Stimulated activated CD8-positive, alpha-beta memory T cell treated with anti-CD3 and anti-CD28 coated beads, Interleukin-12 subunit alpha, Interleukin-12 subunit beta, amount 100 ng/mL, for 24 hours (primary cell): ENCODE measurements around the gene LRRC49.
"Not testable (repeated sequence)": the region's sequence is repeated elsewhere in the genome, so short reads cannot be mapped to it uniquely, and the experiment has no call there.

Source experiments
- DNase-seq: peaks from one replicate; pipeline ENCODE4 v3.0.0-alpha.2; 2020; ENCODE audit errors: extremely low read depth

LRRC49 gene

DNA sequence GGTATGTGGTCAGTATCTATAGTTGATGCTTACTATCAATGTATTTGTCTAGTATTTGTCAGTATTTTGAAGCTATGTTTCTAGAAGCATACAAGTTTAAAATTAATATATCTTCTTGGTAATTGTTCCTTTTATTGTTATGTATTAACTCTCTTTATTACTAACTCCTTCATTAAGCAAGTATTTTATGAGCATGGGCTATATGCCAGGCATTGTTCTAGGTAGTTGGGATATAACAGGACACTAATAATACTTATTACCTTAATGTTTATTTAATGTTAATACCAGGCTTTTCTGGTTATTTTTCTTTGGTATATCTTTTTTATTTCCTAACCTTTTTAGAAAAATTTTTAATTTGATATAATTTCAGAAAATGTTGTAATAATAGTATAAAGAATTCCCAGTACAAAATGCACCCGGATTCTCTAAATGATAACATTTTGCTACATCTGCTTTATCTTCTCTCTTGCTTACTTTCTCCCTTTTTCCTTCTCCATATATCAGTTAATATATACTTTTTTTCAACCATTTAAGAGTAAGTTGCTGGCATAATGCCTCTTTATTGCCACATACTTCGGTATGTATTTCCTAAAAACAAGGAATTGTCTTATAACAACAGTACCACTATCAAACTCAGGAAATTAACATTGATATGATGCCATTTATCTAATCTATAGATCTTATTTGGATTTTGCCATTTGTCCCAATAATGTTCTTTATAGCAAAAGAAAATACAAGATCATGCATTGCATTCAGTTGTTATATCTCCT is 30.9 kb downstream of the LRRC49 start:
- no peak for DNase-seq

DNA sequence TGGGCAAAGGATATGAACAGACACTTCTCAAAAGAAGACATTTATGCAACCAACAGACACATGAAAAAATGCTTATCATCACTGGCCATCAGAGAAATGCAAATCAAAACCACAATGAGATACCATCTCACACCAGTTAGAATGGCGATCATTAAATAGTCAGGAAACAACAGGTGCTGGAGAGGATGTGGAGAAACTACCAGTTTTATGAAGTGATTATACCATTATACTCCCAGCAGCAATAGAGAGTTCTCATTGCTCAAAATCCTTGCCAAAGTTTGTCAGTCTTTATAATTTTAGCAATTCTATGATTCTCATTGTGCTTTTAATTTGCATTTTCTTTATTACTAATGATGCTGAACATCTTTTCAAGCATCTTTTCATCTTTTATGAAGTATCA is 34.3 kb downstream of the LRRC49 start:
- DNase-seq = not testable (repeated sequence)

GRCh38 chr15:70931821-70932220 is 39.2 kb downstream of the LRRC49 start:
- no peak for DNase-seq

DNA sequence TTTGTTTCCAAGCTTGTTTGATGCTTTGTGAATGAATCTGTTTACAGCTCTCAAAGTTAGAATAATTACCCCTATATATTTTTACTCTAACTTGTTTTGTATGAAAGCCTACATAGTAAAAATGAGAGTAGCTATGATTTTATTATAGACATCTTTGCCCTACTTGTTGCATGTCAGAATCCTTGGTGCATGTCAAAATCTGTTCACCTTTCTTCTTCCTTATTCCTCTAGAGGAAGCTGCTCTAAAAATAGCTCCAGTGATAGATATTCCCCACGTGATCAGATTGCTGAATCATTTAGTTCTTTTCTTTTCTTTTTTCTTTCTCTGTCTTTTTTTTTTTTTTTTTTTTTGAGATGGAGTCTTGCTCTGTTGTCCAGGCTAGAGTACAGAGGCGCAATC is 39.8 kb downstream of the LRRC49 start:
- no peak for DNase-seq

- no peak for DNase-seq
Measured at GRCh38 chr15:70933411-70933810, 40.8 kb downstream of the LRRC49 start.

GRCh38 chr15:70935631-70936030 is 43.0 kb downstream of the LRRC49 start:
- DNase-seq = no peak

- DNase-seq = no peak
Measured at GRCh38 chr15:70936326-70936725, 43.7 kb downstream of the LRRC49 start.

- not testable (repeated sequence) for DNase-seq
Measured at GRCh38 chr15:70943285-70943684, 50.7 kb downstream of the LRRC49 start.

DNA sequence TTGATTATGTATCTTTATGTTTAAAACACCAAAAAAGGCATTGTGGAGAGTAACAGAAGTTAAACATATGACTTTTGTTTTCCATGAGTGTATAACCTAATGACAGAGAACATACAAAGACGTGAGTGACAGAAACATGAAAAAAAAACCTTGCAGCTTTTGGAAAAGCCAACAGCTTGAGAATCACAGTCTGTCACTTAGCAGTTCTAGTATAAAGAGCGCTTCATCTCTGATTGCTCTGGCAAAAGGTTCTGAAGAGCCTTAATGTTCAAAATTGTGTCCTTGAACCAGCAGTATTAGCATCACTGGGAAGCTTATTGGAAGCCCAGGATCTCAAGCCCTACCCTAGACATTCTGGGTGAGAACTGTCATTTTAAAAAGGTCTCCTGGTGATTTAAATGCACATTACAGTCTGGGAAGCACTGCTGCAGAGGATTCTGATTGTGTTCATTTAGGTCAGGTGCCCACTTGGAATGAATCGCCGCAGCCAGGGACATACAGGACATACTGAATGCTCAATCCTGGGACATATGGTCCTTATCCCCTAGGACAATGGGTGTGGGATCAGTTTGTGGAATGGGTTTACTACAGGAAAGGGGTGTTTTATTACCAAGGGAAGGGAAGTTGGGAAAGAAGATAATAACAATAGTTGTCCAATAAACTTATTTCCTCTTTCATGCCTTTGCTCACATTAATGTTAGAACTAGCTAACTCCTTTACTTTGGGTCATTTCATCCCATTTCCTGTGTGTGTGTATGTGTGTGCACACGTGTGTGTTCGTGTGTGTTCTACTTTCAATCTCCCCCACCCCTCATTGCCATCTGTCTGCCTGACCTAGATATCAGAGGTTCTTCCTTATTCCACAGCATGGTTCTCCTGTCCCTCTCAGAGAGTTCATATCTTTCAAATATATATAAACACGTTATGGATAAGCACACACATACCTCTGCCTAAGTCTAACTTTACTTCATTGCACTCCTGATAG is 55.0 kb downstream of the LRRC49 start:
- no peak for DNase-seq

- no peak for DNase-seq
Measured at GRCh38 chr15:70950953-70951352, 58.3 kb downstream of the LRRC49 start.

- DNase-seq = no peak
Measured at GRCh38 chr15:70954171-70954570, 61.5 kb downstream of the LRRC49 start.

GRCh38 chr15:70954733-70955132 is 62.1 kb downstream of the LRRC49 start:
- no peak for DNase-seq

DNA sequence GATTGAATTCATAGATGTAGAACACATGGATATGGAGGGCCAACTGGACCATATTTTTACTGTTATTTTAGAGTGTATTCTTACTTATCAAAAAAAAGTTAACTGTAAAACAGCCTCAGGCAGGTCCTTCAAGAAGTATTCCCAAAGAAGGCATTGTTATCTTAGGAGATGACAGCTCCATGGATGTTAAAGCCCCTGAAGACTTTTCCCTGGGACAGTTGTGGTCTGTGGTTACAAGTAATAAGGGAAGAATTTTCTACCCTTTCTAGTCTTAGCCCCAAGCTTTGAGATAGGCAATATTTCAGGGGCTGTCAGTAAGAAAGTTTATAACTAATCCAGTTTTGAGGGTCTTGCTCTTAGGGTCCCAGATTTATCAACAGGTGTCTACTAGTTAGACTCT is 62.5 kb downstream of the LRRC49 start:
- no peak for DNase-seq

- no peak for DNase-seq
Measured at GRCh38 chr15:70956201-70956995, 63.8 kb downstream of the LRRC49 start.

DNA sequence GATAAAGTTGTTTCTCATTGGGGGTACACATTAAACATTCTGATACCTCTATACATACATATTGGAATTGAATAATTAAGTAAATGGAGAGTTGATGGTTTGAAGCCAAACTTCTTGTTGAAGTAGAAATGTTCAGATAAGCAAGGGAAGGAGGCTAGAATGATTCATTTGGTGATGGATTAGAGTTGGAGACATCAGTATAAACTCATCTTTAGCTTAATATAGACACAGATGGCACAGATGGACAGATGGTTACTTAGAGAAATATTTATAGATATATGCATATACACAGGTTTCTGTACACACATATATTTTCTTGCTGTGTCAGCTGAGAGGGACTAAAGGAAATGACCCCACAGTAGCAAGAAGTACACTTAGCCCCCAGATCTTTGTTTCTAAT is 69.5 kb downstream of the LRRC49 start:
- DNase-seq = no peak

DNA sequence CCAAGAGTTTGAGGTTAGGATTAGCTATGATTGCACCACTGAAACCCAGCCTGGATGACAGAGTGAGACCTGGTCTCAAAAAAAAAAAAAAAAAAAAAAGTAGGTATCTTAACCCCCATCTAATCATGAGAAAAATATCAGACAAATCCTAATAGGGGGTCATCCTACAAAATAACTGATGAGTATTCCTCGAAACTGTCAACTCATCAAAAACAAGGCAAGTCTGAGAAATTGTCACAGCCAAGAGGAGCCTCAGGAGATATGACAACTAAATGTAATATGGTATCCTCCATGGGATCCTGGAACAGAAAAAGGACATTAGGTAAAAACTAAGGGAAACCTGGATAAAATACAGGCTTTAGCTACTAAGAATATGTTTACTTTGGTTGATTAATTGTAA is 70.6 kb downstream of the LRRC49 start:
- DNase-seq = no peak

GRCh38 chr15:70964058-70964457 is 71.4 kb downstream of the LRRC49 start:
- no peak for DNase-seq

- no peak for DNase-seq
Measured at GRCh38 chr15:70964686-70965085, 72.1 kb downstream of the LRRC49 start.

DNA sequence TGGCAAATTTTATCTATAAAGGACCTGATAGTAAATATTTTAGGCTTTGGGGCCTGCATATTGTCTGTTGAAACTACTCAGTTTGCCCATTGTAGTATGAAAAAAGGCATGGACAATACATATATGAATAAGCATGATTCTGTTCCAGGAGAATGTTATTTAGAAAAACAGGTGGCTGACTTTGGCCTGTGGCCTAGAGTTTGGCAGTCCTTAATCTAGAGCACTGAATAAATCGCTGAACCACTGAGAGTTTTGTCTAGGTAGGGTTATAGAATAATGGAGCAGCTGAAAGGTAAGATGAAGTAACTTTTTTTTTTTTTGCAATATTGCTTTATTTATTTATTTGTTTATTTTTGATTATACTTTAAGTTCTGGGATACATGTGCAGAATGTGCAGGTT is 75.0 kb downstream of the LRRC49 start:
- no peak for DNase-seq

DNA sequence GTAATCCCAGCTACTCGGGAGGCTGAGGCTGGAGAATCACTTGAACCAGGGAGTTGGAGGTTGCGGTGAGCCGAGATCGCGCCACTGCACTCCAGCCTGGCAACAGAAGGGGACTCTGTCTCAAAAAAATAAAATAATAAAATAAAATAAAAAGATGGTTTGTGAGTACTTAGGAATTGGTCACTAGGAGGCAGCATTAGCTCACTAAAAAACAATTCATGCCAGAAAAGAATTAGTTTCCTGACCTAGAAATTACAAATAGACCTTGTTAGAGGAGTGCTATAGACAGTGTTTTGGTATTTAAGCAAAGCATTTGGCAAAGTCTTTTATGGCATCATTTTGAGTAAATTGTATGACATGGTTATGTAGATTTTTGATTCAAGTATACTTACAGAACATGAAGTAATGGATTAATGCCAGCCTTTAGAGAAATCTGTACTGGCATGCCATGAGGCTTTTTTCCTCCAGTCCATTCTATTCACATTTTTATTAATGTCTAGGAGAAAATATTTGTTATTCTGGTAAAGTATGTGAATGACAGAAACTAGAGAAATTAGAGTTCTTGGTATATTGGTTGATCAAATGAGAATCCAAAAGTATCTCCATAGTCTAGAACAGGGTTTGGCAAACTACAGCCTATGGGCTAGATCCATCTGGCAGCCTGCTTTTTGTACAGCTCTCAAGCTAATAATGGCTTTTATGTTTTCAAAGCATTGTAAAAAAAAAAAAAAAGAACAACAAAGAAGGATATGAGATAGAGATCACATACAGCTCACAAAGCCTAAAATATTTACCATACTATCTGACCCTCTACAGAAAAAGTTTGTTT is 81.6 kb downstream of the LRRC49 start:
- DNase-seq = no peak

DNA sequence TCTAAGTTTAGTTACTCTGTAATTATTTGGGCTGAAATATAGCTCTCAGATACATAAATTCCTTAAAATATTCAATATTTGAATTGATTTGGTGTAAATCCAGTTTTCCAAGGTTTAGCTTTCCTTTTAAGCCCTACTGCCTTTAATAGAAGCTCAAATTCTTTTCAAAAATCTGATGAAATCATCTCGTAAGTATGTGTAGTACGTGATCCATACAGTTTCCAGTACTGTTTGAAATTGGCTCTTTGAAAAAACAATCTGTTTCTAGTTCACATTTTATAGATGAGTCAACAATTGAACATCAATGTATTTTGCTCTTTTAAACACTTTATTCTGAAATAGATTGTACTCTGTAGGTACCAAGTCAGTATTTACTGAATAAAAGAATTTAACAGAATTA is 84.2 kb downstream of the LRRC49 start:
- DNase-seq = no peak
